Heart right ventricle (tissue), 16 donors: ENCODE data around the gene SPECC1. TPM values are rescaled to one million over a fixed set of nuclear protein-coding genes. Genes with fewer than 3 reads are reported as not detected.

Source experiments
- ATAC-seq, 8 donors: fragments of 200-7000 bp; cut with Tn5 transposase; one replicate each; pipeline ENCODE4 v1.9.1; 2020; ENCODE audit warnings: mild to moderate bottlenecking in 8 of 8, moderate library complexity in 8 of 8, moderate number of reproducible peaks in 1 of 8
- DNase-seq, 2 donors: peaks; one replicate each; pipeline ENCODE4 v3.0.0-alpha.2; 2020
- H3K27ac ChIP-seq, 10 donors: fragments of 200-600 bp; sonication (generic) in 2 of 10; one replicate each; pipeline versions ENCODE4 v1.5.0 to v1.8.0; 2020 to 2022; ENCODE audit warnings: mild to moderate bottlenecking in 3 of 10
- H3K27me3 ChIP-seq, 7 donors: fragments of 200-600 bp; one replicate each; pipeline ENCODE4 v1.8.0; 2021 to 2022; ENCODE audit warnings: mild to moderate bottlenecking in 2 of 7
- H3K36me3 ChIP-seq, 9 donors: fragments of 200-600 bp; sonication (generic) in 1 of 9; one replicate each; pipeline versions ENCODE4 v1.5.0 to v1.8.0; 2020 to 2022; ENCODE audit warnings: mild to moderate bottlenecking in 2 of 9
- H3K4me1 ChIP-seq, 9 donors: fragments of 200-600 bp; sonication (generic) in 1 of 9; one replicate each; pipeline versions ENCODE4 v1.5.0 to v1.8.0; 2020 to 2022; ENCODE audit warnings: mild to moderate bottlenecking in 4 of 9
- H3K4me3 ChIP-seq, 10 donors: fragments of 200-600 bp; sonication (generic) in 2 of 10; one replicate each; pipeline versions ENCODE4 v1.5.0 to v1.8.0; 2020 to 2022; ENCODE audit warnings: mild to moderate bottlenecking in 7 of 10, moderate library complexity in 2 of 10
- H3K9me3 ChIP-seq, 11 donors: fragments of 200-600 bp in 10 of 11; sonication (generic) in 2 of 11; one replicate each; pipeline versions ENCODE4 v1.5.0 to v1.8.0; 2013 to 2022; ENCODE audit warnings: mild to moderate bottlenecking in 2 of 11, control low read depth in 1 of 11, moderate library complexity in 1 of 11
- WGBS, 2 donors: extraction: QIAGEN DNeasy Blood & Tissue Kit; methylation state at CpG; one replicate each; pipeline ENCODE4 v1.1.7; 2013; ENCODE audit warnings: inconsistent platforms in 1 of 2; 5-methylcytosine and 5-hydroxymethylcytosine counted together
- intact Hi-C, 10 donors: fragments of 100-400 bp; cut with DNase I; formaldehyde crosslinking; loops; one replicate each; pipeline versions ENCODE4 v1.11.1 to v1.14.2; 2022
- polyA plus RNA-seq, 2 donors: library from polyadenylated mRNA; stranded (reverse); fragments of 200-250 nt; gene quantifications; one replicate each; pipeline ENCODE4 v1.2.3, GENCODE V29; 2013
- total RNA-seq, 10 donors: library from RNA; stranded (reverse); fragmentation: NEBNext Ultra II Directional in 3 of 10; extraction: Animal tissue kit (Norgen Biotek cat#: 25700) in 3 of 10; gene quantifications; one replicate each; pipeline versions ENCODE4 v1.2.1 to v1.2.4, GENCODE V29; 2021 to 2023
- TF ChIP-seq, protein P1 (sequence below), 9 donors: fragments of 200-600 bp; sonication (generic) in 2 of 9; IDR thresholded peaks; one replicate each; pipeline versions ENCODE4 v1.5.0 to v1.8.0; 2021 to 2022; ENCODE audit warnings: antibody characterized with exemption in 9 of 9, mild to moderate bottlenecking in 5 of 9, moderate library complexity in 1 of 9
- donor health status: Arrhythmogenic right ventricular cardiomyopathy.
- donor health status: ischemic (EF 13 %, LVEDD 7.1; RV severe dilation, severe dysfunction).
- donor health status: healthy with polysubstance abuse.
- donor health status: DM: no; HTN: yes; CAD: no.
- donor health status: DM: no; HTN: no; CAD: no.
- donor health status: ischemic (EF 25% LVEDD 6.9; RV normal size, moderate dysfunction).
- donor health status: ischemic (EF 25% LVEDD 5.7; RV mildly dilated, moderate dysfunction).
- donor health status: healthy.
- donor health status: DM: yes; HTN: yes; CAD: no.
- donor health status: Ischemic cardiomyopathy.
- donor health status: ischemic (EF 35%, LVEDD 5.7; RV mildly dilated, moderate dysfunction).
- donor health status: nonischemic (EF 11% LVEDD 7.7; RV severe dilation, severe dysfunction).
- donor health status: DM: yes; HTN: yes; CAD: no.
- donor health status: PGD.
- donor health status: ischemic (EF 29% LVEDD 5.4; RV normal size, mild dysfunction).
- donor health status: nonischemic (EF 23%, LVEDD 6.1; RV moderate dilation, normal function).

The SPECC1 gene
- total and polyA plus RNA-seq, 12 donors: 2.9 to 15.2 (median 8.5) TPM

GRCh38 chr17:20203761-20204263, 194.7 kb downstream of the SPECC1 start:
- Histone ChIP-seq H3K36me3 (peaks cover 0 to 15% (median 0%) of the 10 kb centered on the region in 9 donors), H3K4me1 (peaks cover 0 to 12% (median 0%) of the 10 kb centered on the region in 9 donors), H3K27me3 (no peaks in the 10 kb centered on the region), H3K4me3 (no peak overlapping the region), H3K9me3 (peaks cover 0 to 3% (median 0%) of the 10 kb centered on the region in 11 donors), H3K27ac (no peak overlapping the region)
- DNase-seq (no peak), ATAC-seq (no peak)
- WGBS, 2 donors: 87 to 90% methylated on average over 3 of the region's 3 CpGs
- TF ChIP-seq, protein P1, sequence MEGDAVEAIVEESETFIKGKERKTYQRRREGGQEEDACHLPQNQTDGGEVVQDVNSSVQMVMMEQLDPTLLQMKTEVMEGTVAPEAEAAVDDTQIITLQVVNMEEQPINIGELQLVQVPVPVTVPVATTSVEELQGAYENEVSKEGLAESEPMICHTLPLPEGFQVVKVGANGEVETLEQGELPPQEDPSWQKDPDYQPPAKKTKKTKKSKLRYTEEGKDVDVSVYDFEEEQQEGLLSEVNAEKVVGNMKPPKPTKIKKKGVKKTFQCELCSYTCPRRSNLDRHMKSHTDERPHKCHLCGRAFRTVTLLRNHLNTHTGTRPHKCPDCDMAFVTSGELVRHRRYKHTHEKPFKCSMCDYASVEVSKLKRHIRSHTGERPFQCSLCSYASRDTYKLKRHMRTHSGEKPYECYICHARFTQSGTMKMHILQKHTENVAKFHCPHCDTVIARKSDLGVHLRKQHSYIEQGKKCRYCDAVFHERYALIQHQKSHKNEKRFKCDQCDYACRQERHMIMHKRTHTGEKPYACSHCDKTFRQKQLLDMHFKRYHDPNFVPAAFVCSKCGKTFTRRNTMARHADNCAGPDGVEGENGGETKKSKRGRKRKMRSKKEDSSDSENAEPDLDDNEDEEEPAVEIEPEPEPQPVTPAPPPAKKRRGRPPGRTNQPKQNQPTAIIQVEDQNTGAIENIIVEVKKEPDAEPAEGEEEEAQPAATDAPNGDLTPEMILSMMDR (IDR thresholded peaks at IDR 0.05): no peak
- intact Hi-C loops: no loop called here

DNA sequence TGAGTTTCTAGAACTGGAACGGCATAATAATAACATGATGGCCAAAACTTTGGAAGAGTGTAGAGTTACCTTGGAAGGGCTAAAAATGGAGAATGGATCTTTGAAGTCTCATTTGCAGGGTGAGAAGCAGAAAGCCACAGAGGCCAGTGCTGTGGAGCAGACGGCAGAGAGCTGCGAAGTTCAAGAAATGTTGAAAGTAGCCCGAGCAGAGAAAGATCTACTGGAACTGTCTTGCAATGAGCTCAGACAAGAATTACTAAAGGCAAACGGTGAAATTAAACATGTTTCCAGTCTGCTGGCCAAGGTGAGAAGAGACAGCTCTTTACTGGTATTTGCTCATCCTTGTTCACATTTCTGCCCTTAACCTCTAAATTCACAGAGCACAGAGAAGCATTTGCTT, 196.4 kb downstream of the SPECC1 start:
- ATAC-seq (no peak), DNase-seq (no peak)
- 78 to 81% methylated on average over 5 of the region's 5 CpGs for WGBS, 2 donors
- intact Hi-C loops: no loop called here
- H3K4me3 ChIP-seq: no peak overlapping the region
- no peaks in the 10 kb centered on the region for H3K27me3 ChIP-seq
- H3K9me3 ChIP-seq: no peaks in the 10 kb centered on the region
- no peak overlapping the region for H3K27ac ChIP-seq
- peaks cover 0 to 15% (median 0%) of the 10 kb centered on the region in 9 donors for H3K36me3 ChIP-seq
- TF ChIP-seq, protein P1 (IDR thresholded peaks at IDR 0.05): no peak
- peaks cover 0 to 12% (median 0%) of the 10 kb centered on the region in 9 donors for H3K4me1 ChIP-seq

DNA sequence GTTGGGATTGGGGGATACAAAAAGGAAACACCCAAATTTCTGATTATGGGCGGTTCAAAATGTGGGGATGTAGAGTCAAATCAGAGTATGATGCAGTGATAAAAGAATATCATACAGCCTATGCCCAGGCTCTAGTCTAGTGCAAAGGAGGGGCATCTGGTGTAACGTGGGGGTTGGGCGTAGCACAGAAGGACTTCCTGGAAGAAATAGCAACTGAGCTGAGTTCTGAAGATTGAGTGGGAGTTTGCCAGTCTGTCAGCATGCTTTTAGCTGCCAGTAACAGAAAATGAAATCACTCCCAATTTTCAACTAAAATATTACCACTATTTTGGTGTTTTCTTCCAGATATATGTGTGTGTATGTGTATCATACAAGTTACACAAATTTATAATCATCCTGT, 196.9 kb downstream of the SPECC1 start:
- ATAC-seq: no peak
- 74 to 84% methylated on average over 3 of the region's 3 CpGs for WGBS, 2 donors
- Histone ChIP-seq H3K4me3 (no peak overlapping the region), H3K36me3 (peaks cover 0 to 15% (median 0%) of the 10 kb centered on the region in 9 donors), H3K27ac (no peak overlapping the region), H3K27me3 (no peaks in the 10 kb centered on the region), H3K4me1 (peaks cover 0 to 12% (median 0%) of the 10 kb centered on the region in 9 donors), H3K9me3 (no peaks in the 10 kb centered on the region)
- TF ChIP-seq, protein P1 (IDR thresholded peaks at IDR 0.05): no peak
- DNase-seq: no peak
- intact Hi-C loops: no loop called here

DNA sequence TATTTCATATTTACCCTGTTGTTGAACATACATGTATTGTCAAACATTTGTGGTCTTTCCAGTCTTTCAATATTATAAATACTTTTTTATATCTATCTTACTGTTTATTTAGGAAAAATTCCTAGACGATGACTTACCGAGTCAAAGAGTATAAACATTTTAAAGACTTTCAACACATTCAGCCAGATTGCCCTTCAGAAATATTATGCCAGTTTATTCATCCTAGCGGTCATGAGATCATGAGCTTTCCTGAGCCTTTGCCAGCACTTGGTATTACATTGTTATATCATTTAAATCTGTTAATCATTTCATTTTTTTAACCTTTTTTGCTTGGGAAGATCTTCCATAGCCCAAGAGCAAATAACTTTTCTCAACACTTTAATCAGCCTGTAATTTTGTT, 197.4 kb downstream of the SPECC1 start:
- H3K27ac ChIP-seq: no peak overlapping the region
- intact Hi-C loops: no loop called here
- WGBS, 2 donors: 57 to 72% methylated on average over 3 of the region's 3 CpGs
- DNase-seq (no peak), ATAC-seq (no peak)
- H3K27me3 ChIP-seq: no peaks in the 10 kb centered on the region
- no peaks in the 10 kb centered on the region for H3K9me3 ChIP-seq
- no peak overlapping the region for H3K4me3 ChIP-seq
- peaks cover 0 to 9% (median 0%) of the 10 kb centered on the region in 9 donors for H3K4me1 ChIP-seq
- TF ChIP-seq, protein P1 (IDR thresholded peaks at IDR 0.05): no peak
- peaks cover 0 to 16% (median 0%) of the 10 kb centered on the region in 9 donors for H3K36me3 ChIP-seq
